GM18505 (cell line): ENCODE data around the gene PLEKHA5.

Experiments used
- ATAC-seq: cut with Tn5 transposase; IDR thresholded peaks from one replicate; pipeline ENCODE4 v1.9.1; 2021; ENCODE audit not compliant: unreplicated experiment
- POLR2A ChIP-seq: IDR thresholded peaks from 4 replicates; pipeline ENCODE4 v1.6.1; 2011; ENCODE audit warnings: borderline replicate concordance; ENCODE audit not compliant: insufficient read depth, insufficient read length; ENCODE audit errors: extremely low read depth

The PLEKHA5 gene

DNA sequence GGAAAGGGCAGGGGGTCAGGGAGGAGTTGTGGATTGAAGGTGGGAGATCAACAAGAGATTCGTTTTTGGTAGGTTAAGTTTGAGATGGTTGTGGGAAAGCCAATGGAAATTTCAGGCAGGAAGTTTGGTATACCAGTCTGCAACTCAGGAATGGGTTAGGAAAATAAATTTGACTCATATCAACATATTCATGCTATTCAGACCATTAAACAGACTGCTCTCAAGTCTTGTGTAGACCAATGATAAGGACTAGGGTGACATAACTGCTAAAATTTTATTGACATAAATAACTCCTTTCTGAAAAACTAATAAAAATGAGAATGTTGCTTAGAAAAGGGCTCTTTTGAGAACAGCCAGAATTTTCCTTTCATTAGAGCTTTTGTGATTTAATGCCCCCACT lies 60.0 kb downstream of the PLEKHA5 start:
- TF ChIP-seq POLR2A, result no peak
- no peak for ATAC-seq

DNA sequence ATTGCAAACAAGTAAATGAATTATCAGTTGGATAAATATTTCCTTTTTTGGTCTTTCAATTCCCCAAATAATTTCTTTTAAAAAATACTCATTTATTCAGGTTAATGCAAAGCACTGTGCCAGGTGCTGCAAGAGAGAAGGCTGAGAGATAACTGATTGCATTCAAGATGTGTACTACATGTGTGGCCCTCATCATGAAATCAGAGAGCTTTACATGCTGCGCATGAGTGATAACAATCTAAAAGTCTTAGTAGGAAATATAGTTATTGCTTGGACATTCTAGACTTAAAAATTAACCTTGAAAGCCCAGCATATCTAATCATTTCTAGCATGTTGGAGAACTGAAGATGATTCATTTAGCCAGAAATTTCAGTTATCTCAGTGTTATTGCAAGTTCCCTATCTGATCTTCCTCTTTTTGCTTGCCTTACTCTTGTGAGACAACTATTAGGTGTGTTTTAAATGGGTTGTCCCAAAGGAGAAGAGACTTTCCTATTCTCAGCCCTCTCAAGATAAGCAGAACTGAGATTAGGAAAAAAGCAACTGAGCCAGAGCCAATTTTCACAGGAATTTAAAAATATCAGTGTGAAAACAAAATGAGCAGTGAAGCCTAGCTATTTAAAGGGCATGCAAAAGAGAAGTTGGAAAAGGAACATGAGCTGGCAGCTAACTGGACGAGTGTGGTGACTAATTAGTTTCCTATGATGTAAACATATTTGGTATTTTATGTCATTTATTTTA lies 60.9 kb downstream of the PLEKHA5 start:
- no peak for TF ChIP-seq POLR2A
- ATAC-seq, result no peak

DNA sequence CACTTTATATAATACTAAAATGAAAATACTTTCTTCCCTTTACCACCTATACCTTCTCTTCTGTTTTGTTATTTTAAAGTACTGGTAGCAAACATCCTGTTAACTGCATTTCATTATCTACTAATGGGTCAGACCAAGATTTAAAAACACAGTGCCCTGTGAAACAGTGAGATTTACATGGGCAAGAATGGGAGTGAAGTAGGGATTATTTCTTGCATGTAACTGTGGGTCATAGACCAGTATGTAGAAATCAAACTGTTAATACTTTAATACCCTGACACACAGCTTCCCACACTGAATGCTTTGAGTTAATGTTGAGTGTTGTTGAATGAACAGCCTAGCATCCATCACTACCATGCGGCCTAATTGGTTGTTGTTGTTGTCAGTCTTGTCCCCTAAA lies 61.6 kb downstream of the PLEKHA5 start:
- no peak for ATAC-seq
- no peak for TF ChIP-seq POLR2A

DNA sequence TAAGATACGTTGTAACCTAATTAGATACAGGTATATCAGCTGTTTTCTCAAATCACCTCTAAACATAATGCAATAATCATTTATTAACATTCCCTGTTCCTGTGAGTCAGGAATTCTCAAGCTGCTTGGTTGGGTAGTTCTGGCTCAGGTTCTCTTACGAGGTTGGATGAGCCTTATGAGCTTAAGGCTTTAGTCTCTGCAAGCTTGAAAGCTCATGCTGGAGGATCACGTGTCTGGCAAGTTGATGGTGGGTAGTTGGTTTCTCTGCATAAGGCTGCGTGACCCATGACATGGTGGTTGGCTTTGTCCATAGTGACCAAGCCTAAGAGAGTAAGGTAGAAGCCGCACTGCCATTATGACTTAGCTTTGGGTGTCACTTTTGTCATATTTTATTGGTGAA lies 62.0 kb downstream of the PLEKHA5 start:
- no peak for ATAC-seq
- no peak for TF ChIP-seq POLR2A

DNA sequence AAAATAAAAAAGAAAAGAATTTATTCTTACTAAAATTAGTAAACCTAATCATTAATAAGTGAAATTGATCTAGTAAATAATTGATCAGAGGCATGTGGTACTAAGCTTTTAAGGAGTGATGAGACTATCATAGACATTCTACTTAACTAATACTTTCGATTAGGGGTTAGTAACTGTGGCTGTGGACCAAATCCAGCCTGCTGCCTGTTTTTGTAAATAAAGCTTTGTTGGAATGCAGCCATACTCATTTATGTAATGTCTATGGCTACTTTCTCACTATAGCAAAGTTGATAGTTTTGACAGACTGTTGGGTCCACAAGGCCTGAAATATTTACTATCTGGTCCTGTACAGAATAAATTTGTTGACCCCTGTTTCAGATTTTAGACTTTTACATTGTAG lies 63.2 kb downstream of the PLEKHA5 start:
- ATAC-seq, result no peak
- TF ChIP-seq POLR2A, result no peak

DNA sequence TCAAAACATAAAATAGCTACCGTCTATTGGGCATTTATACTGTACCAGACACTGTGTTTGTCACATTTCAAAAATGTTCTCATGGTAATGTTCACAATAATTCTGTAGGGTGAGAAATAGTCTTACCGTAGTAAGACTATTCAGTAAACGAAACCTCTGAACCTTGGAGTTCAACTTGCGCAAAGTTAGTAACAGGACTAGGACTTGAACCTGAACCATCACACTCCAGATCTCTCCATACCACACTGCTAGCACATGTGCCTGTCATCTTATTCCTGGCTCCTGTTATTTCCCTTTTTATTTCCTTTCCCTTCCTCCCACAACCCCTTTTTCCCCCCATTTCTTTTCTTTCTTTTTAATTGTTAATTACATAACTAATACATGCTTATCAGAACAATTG lies 65.4 kb downstream of the PLEKHA5 start:
- no peak for TF ChIP-seq POLR2A

DNA sequence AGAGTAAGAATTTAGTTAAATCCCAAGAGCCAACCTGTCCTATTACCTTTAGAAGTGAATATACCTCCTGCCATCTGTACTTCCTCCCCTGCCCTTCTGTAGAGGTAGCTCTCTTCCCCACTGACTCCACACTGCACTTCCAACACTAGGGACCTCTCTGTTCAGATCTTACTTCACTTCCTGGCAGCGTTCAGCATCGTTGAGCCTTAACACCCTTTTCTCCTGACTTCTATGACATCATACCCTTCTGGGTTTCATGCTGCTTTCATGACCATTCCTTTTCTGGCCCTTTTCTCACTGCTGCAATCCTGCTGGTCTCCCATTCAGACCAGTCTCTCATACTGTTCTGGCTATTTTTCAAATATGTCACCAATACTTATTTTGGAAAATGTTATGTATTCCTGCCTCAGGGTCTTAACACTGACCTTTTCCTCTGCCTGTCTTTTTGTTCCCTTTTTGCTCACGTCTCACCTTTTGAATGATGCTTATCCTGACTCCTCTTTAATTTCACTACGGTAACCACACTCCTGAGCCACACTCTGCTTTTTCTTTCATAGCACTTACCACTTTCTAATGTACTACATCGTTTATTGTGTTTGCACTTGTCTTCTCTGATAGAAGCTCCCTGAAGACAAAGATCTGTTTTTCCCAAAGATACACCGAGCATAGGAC lies 67.6 kb downstream of the PLEKHA5 start:
- no peak for TF ChIP-seq POLR2A
- no peak for ATAC-seq

More for the DNA sequence above, 65.4 kb downstream of the PLEKHA5 start:
- ATAC-seq, result no peak

DNA sequence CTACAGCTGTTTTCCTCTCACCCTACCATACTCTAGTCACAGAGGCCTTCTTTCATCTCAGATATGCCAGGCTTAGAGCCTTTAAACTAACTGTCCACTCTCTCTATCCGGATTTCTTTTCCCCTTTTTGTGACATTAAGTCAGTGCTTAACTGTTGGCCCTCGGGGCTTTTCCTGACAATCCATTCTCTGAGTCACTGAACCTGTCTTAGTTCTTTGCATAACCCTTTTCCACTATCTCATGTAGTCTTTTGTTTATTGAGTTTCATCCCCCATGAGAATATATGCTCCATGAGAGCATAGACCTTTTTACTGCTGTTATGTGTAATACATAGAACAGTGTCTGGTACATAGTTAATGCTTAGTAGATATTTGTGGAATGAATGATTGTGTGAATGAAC lies 68.7 kb downstream of the PLEKHA5 start:
- ATAC-seq, result no peak
- TF ChIP-seq POLR2A, result no peak

DNA sequence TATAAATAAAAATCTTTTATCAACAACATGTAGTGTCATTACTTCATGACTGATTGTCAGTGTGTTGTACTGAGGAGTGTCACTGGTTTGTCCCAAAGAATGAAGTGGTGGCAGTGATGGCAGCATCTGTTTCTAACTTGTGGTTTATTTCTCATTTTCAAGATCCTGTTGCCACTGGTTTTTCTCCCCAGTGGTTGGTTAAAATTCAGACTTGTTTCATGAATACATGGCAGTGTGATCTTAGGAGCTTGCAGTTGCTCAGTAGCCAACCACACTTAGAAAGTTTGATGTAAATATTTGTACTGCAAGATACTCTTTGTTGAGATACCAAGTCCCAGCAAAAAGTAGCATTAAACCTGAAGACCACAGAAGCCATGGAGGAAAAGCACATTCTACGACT lies 69.8 kb downstream of the PLEKHA5 start:
- TF ChIP-seq POLR2A, result no peak
- ATAC-seq, result no peak

DNA sequence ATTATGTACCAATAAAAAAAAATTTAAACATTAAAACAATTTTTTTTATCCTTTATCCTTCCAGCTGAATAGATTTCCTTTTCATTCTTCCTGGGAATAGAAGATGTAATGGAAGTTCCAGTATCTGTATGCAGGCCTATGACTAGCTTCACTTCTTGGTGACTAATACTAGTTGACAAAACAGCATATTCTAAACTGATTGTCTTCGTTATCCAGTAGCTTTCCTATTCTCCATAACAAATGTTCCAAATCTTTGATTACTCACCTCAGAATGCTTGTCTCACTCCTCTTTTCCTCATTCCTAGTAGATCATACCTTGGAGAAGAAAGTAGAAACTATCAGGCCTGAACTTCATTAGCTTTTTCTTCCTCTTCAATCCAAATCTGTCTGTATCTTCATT lies 70.7 kb downstream of the PLEKHA5 start:
- no peak for TF ChIP-seq POLR2A
- no peak for ATAC-seq

DNA sequence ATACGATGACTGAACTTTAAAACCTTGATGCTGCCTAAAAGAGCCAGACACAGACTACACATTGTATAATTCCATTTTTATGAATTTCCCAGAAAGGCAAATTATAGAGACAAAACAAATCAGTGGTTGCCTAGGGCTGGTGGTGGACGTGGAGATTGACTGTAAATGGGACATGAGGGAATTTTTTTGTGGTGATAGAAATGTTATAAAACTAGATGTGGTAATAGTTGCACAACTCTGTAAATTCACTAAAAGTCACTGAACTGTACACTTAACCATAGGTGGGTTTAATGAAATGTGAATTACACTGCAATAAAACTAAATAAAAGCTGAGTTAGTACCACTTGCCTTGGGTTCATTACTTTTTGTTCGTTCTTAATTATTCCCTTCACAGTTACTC lies 72.1 kb downstream of the PLEKHA5 start:
- no peak for TF ChIP-seq POLR2A
- ATAC-seq, result no peak

DNA sequence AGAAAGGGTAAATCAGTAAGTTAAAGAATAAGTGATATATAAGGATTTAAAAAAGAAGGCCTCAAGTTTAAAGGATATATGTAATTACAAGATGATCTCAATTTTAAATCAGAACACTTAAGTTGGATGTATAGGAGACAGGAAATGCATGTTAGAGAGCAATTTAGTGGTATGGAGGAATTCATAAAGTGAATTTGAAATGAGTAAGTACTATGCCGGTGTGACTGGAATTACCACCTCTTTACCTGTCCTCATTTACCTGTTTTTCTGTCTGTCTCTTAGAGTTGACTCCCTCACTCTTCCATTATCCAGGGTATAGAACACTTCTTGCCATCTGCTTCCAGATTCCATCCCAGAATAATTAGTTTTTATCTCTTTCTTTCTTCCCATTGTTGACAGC lies 73.5 kb downstream of the PLEKHA5 start:
- no peak for ATAC-seq
- TF ChIP-seq POLR2A, result no peak

DNA sequence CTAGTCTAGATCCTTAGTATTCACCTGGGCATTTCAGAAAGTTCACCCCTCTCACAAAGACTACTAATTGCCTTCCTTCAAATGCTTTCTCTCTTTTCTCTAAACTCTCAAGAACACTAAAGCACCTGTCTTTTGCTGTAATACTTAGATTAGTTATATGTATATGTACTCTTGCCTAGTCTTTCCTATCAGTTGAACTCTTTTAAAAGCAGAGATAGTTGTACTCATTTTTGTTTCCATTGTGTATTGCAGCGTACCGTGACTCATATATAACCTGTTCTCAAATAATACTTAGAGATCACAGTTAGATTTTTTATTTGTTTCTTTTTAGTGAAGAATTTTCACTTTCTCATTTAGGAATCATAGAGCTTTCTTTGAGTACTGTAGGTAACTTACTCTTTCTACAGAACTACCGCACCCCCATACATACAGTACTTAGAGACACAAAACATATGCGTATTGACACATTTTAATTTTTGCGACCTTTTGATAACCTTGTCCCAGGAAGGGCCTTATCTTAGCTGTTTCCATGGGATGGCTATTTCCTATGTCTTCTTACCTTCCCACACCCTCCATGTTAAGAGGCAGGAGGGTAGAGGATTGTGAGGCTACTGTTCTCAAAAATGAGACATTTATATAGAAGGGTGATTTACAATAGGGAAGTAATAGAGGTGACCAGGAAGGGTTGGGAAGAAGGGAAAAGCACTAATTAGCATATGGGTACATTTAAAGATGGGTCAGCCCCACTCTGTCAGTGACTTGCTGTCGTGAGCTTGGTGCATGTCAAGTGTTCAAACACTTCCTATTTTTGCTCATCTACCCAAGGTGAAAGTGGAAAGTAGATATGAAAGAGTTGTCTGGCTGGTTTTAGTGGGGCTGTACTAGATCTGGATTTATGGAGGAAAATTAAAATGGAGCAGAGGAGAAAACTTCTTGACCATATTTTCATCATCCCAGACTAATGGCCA lies 74.3 kb downstream of the PLEKHA5 start:
- TF ChIP-seq POLR2A, result no peak
- ATAC-seq, result no peak
